ENCODE data around the gene MYCT1.

The MYCT1 gene

GRCh38 chr6:152769993-152770392 lies 72.3 kb downstream of the MYCT1 start:
- Histone ChIP-seq H3K9me3 (ENCODE audit: low read length) (no peaks in the 10 kb centered on the region), H3K4me1 (ENCODE audit: insufficient read depth, low read length) (no peaks in the 10 kb centered on the region), H3K4me3 (ENCODE audit: low read depth in 1 of 2, low read length in 2 of 2) (no peak overlapping the region), H3K27me3 (ENCODE audit: control insufficient read depth in 1 of 2, insufficient read depth in 2 of 2, low read length in 2 of 2) (no peaks in the 10 kb centered on the region), H3K36me3 (ENCODE audit: insufficient read depth, low read length) (no peaks in the 10 kb centered on the region), H3K27ac (ENCODE audit: low read depth, low read length) (no peak overlapping the region), H3K9ac (ENCODE audit: low read length) (no peak overlapping the region)

- no peaks in the 10 kb centered on the region for H3K4me1 ChIP-seq (ENCODE audit: insufficient read depth, low read length)
- H3K9ac ChIP-seq (ENCODE audit: low read length), result no peak overlapping the region
- no peaks in the 10 kb centered on the region for H3K36me3 ChIP-seq (ENCODE audit: insufficient read depth, low read length)
- H3K27me3 ChIP-seq (ENCODE audit: control insufficient read depth in 1 of 2, insufficient read depth in 2 of 2, low read length in 2 of 2), result no peaks in the 10 kb centered on the region
- H3K4me3 ChIP-seq (ENCODE audit: low read depth in 1 of 2, low read length in 2 of 2), result no peak overlapping the region
- H3K27ac ChIP-seq (ENCODE audit: low read depth, low read length), result no peak overlapping the region
- no peaks in the 10 kb centered on the region for H3K9me3 ChIP-seq (ENCODE audit: low read length)
Observed at GRCh38 chr6:152771061-152771687, 73.5 kb downstream of the MYCT1 start.

Measured in muscle layer of colon (tissue), 2 donors.